ENCODE results near the gene SPEM3.
"Not testable (repeated sequence)": the region's sequence is repeated elsewhere in the genome, so short reads cannot be mapped to it uniquely, and the experiment has no call there.

The SPEM3 gene

DNA sequence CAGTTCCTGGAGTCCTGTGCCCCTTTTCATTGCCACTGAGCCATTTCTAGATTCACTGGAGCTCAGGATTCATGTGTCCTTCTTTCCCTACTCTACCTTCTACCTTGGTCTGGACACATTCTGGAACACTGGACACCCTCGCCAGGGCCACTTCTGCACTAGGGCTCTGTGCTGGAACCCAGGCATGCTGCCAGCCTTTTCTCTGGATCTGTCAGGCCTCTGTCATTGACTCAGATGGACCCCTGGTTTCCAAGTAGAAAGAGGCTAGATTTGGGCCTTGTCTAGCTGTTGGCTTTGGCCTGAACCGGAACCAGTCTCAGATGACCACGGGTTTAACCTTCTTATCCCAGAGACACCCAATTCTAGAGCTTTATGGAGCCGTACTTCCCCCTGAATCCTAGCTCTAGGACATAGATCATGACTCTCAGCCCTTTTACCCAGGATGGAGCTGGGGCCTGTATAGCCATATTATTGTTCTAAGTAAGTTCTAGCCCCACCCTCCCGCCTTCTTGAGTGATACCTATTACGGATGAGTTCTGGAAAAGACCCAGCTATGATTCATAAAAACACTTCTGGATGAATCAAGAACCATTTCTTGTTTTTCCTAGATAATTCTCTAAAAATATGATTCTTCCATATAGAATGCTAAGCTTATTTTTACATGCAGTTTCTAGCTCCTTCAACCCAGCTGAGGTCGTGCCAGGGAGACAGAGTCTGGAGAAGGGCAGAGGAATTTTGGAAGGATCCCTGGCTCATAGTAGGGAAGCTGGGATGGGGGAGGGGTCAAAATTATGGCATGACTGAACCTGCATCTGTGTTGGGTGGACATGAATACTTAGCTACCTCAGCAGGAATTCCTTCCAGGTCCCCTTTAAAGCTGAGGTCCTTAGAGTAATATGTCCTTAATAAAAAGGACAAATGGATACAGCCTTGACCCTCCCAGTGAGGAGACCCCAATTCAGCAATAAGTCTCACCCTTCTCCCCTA lies 15.1 kb downstream of the SPEM3 start:
- DNase-seq, result no peak

DNA sequence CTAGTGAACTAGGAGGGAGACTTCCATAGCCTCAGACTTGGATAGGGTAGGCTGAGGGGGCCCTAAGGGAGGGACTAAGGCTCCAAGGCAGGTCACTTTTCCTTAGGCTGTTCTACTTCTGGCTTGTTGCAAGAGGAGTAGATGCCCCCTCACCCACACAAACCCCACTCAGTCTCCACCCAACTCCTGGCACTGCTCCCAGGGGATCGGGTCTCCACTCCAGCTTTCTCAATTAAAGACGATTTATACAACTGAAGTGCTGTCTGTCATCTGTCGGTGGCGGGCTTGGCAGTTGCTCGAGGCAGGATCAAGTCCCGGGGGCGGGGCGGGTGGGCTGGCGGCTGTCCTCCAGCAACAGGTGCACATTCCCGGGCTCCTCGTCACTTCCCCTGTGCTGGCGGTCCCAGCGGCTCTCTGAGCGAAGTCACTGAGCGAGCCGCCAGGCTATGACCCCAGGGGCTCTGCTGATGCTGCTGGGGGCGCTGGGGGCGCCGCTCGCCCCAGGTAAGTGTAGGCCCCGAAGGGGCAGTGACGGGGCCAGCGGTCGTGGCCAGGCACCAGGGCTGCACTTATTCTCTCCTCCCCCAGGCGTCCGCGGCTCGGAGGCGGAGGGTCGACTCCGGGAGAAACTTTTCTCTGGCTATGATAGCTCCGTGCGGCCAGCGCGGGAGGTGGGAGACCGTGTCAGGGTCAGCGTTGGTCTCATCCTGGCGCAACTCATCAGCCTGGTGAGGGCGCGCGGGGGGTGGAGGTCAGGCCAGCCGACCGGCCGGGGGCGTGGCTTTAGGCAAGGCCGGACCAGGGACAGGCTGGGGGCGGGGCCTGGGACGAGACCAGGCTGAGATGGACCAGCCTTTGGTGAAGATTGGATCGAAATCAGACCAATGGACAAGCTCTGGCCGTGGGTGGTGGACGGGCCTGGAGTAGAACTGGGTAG lies 16.3 kb downstream of the SPEM3 start, which contains the start of gene CHRNB1:
Gene CHRNB1 (plus strand): TSS at position 380 of the 937 bp plus-strand sequence. CDS start 67 bp downstream, at position 447.
- no peak for DNase-seq

DNA sequence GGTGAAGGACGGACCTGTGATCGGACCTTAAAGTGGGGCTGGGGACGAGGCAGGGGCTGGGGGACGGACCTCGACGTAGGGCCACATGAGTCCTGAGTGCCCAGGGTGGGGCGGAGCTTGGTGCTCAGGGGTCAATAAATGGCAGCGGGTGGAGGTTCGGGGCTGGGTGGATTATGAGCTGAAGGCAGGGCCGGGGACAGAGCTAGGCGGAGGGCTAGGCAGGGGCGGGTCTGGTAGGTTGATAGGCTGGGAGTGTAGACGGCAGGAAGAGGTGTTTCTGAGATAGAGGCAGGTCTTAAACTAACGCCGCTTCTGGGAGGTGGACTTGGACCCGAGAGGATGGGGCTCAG lies 16.9 kb downstream of the SPEM3 start:
- no peak for DNase-seq

DNA sequence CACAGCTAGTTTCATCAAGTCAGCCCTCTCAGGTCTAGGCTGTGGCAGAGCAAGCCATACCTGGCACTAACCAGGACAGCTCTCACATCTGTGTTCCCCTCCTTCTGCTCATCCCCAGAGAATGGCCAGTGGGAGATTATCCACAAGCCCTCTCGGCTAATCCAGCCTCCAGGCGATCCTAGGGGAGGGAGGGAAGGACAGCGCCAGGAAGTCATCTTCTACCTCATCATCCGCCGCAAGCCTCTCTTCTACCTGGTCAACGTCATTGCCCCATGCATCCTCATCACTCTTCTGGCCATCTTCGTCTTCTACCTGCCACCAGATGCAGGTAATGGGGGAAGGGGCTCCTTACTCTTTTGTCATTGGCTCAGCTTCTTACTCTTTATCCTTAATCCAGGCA lies 19.8 kb downstream of the SPEM3 start:
- no peak for DNase-seq

DNA sequence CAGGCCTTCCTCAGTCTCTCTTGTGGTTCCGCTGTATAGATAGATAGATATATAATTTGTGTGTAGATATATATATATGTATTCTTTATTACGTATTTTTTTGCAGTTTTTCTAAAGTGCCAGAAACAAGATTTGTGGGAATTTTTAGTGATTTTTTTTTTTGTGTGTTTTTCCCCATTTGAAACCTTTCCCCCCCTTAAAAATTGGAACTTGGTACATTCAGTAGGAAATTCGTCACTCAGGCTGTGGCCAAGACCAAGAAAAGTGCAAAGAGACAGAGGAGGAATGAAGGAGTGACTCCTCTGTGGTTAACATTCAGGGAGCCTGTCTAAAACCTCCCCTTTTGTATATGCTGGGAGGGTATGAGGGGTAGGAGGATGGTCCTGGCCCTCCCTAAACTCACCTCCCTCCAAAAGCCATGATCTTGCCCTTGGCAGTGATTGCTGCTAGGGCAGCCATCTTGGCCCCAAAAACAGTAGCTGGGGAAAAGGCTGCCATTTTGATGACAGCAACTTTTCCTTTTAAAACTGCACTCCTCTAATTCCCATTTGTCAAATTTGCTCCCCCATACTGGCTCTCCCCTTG lies 31.4 kb downstream of the SPEM3 start:
- DNase-seq, result no peak

DNA sequence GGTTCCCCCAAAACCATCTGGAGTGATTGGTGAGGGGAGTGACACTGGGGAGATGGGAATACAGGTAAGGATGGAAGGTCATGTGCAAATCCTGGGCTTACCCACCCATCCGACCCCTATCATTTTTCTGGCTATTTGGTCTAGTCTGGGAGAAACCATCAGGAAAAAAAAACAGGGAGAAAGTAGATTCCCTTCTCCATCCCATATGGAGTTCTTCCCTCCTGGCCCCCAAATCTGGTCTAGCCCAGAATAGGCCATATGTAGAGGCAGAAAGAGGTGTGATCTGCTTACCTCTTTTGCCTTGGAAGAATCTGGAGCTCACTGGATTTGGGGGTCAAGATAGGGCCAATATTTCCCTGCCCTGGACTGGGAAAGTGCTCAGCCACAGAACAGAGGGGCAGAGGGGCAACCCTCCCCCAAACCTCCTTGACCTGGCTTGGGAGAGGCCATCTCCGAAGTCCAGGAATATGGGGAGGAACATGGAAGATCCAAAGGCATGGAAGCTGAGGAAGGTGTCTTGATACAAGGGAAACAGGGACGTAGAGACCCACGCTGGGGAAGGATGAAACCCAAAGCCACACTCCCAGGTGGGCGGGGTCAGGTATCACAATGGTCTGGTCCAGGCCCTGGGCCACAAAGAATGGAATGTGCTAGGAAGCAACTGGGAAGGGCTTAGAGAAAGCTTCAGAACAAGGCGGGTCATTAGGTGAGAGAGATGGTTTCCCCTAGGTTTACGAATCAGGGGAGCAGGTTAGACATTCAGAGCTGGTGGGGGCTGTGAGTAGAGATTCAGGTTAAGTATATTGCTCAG lies 32.4 kb downstream of the SPEM3 start:
- no peak for DNase-seq

DNA sequence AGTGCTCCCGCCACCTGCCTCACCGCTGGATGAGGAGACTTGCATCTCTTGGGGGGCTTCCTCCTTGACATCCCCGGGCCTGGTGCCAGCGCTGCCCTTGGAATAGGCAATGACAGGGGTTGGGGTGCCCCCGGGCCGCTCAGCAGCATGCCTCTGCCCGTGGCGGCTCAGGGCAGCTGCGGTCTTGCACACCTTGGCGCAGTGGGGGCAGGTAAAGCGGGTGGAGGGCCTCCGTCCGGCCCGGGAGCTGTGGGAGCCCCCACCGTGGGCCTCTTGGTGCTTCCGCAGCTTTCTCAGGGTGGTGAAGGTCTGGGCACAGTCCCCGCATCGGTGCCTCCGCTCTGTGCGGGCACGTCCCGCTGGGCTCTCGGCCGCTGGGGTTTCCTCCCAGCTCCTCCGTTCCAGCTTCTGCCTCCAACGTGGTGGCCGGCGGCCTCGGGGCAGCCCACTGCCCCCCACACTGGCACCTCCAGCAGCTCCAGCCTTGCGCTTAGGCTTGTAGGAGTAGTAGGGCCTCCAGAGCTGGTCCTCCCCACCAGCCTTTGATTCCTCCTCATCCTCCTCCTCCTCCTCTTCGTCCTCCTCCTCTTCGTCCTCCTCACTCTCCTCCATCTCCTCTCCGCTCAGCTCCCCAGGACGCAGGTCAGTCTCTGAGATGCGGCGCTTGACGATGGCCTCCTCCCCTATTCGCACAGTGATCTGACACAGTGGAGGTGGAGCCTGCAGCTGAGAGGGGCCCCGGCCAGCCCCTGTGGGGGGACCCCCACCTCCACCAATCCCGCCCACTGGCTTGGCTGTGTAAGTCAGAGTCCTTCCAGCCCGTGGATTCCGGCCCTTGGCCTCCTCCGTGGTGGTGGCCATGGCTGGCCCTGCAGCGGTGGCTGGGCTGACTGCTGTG lies 34.1 kb downstream of the SPEM3 start:
- DNase-seq, result no peak

DNA sequence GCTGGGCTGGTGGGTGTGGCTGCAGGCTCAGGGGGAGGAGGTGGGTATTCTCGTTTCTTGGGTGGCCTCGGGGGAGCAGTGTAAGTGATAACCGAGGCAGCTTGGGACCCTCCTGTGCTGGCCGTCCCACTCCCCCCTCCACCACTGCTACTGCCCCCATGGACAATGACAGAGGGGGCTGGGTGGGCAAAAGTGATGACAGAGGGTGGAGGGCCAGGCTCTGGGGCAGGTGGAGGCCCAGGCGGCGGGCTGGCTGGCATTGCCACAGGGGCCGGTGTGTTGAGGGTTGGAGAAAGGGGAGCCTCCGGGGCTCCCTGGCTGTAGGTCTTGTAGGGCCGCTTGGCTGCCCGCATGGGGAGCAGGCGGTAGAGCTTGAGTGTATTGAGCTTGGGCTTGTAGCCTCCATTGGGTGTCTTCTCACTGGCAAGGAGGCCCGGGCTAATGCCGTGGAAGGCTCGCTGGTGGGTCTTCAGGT lies 34.8 kb downstream of the SPEM3 start:
- DNase-seq, result no peak

DNA sequence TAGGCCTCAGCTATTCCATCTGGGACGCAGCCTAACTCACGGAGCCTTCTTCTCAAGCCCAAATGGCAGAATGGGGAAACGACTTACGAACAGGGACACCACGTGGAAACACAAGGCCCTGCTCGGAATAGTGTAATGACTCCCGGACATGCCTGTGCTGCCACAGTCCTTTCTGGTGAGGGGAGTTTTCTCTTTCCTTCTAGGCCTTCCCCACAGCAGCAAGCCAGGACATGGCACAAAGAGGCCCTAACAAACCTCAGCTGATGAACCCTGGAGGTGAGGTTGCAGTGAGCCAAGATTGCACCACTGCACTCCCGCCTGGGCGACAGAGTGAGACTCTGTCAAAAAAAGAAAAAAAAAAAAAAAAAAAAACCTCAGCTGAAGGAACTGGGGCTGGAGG lies 35.4 kb downstream of the SPEM3 start:
- DNase-seq, result no peak

DNA sequence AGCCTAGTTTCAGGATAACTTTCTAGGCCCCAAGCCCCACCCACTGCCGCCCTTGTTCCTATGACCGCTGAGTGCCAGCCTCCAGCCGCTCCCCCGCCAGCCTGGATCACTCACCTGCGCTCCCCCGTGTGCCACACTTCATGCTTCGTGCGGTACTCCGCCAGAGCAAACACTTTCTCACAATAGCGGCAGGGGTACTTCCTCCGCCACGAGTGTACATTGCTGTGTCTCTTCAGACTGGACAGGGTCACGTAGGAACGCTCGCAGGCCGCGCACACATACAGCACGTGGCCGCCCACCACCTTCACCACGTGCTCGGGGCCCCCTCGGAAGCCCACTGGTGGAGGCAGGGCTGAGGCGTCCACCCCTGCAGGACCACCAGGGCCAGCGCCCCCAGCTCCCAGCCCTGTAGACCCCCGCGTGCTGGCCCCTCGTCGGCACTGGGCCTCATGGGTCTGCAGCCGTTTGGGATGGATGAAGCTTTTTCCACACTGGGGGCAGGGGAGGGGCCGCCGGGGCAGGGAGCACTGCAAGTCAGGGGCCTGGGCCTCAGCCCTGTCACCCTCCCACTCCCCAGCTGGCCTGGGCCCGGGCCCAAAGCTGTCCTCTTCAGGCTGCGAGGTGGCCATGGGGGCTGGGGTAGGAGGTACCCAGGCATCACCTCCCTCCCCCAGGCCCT lies 37.1 kb downstream of the SPEM3 start:
- no peak for DNase-seq

DNA sequence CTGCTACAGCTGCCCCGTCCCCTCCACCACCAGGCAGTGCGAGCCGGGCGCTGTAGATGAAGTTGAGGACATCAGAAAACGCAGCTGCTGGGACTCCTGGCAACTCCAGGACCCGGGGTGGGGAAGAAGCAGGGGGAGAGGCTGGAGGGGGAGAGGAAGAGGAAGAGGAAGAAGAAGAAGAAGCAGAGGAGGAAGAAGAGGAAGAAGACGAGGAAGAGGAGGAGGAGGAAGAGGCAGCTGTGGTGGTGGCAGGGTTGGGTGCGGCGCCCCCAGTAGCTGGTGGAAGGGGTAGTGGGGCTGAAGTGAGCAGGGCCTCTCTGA lies 37.6 kb downstream of the SPEM3 start:
- DNase-seq, result no peak

DNA sequence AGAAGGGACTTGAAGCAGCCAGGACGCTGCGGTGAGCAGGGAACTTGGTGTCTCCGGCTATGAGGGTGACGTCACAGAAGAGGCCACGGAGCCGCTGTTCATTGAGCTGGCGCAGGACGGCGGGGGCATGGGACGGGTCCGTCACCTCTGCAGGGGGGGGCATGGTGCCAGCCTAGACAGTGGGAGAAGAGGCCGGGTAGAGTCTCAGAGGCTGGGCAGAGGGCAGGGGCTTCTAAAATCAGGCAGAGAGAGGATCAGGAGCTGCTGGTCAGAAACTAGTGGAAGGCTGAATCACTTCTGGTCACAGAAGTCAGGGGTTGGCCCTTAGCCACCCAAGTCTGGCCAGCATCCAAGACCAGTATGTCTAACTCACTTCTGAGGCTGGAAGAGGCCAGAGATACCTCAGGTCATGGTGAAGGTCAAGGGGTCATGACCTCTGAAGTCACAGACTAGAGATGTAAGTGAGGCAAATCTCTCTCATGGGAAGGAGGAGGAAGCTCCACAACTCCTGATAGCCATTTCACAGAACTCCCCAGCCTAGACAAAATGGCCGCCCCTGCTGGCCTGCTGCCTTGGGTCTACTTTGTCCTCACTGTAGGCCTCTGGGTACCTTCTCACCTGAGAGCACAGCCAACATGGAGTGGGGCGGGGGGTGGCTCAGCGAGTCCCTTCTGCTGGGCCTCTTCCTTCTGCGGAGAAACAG lies 38.1 kb downstream of the SPEM3 start:
- DNase-seq, result no peak

DNA sequence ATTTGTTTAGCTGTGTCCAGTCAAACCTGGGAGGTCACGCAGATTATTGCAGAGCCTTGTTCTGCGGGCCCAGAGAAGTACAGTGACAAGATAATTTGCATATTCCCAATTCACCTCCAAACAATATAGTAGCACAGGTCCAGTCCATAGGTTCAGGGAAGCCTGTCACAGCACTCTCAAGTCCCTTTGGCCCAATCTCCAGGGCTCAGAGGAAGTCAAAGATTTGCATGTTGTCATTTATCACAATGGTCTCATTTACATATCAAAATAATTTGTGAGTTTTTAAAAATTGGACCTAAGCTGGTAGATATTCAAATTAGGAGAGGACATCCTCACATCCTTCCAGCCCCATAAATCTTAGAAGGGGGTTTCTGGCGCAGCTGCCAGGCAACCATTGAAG lies 38.8 kb downstream of the SPEM3 start:
- DNase-seq, result no peak

DNA sequence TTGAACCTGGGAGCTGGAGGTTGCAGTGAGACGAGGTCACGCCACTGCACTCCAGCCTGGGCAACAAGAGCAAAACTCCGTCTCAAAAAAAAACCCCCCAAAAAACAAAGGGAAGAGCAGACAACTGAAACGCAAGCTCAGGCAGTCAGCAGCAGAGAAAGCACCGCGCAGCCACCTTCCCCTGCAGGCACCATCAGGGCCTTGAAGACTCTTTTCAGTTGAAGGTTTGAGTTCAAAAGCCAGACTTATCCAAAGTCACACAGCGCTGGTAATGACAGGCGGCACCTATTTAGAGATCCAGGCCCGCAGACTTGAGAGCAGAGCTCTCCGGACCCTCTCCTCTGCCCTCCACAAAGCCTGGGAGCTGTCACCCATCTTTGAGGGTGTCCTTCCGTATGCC lies 39.6 kb downstream of the SPEM3 start:
- no peak for DNase-seq

DNA sequence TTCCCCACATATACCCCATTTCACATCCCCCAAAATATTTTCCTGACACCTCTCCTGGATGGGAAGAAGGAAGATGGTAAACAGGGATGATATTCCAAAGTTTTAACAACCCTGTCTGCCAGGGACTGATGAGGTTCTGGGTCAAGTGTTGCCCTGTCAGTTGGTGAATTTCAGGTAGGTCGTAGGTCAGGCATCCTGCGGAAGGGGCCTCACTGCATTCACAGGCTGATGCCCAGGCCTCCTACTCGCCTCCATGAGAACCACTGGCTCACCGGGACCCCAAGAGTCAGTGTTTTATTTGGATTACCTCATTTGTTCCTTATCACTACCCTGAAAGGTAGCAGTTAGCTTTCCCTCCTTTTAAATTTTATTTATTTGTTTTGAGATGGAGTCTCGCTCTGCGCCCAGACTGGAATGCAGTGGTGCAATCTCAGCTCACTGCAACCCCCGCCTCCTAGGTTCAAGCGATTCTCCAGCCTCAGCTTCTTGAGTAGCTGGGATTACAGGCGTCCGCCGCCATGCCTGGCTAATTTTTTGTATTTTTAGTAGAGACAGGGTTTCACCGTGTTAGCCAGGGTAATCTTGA lies 40.2 kb downstream of the SPEM3 start:
- no peak for DNase-seq

DNA sequence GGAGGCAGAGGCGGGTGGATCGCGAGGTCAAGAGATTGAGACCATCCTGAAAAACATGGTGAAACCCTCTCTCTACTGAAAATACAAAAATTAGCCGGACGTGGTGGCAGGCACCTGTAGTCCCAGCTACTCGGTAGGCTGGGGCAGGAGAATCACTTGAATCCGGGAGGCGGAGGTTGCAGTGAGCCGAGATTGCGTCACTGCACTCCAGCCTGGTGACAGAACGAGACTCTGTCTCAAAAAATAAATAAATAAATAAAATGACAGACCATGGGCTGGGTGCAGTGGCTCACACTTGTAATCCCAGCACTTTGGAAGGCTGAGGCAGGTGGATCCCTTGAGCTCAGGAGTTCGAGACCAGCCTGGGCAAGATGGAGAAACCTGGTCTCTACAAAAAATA lies 41.2 kb downstream of the SPEM3 start:
- DNase-seq, result not testable (repeated sequence)

DNA sequence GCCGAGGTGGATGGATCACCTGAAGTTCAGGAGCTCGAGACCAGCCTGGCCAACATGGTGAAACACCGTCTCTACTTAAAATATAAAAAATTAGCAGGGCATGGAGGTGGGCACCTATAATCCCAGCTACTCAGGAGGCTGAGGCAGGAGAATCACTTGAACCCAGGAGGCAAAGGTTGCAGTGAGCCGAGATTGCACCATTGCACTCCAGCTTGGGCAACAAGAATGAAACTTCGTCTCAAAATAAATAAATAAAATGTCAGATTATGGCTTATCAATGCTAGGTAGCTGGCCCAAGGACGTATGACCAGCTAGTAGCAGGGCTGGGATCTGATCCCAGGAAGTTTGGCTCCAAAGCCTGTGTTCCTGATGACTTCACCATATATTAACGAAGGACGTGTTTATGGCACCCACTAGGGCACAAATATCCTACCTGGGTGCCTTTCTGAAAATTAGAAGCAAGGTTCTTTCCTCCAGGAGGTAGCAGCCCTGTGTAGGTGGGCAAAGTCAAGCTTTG lies 41.9 kb downstream of the SPEM3 start:
- DNase-seq, result not testable (repeated sequence)

DNA sequence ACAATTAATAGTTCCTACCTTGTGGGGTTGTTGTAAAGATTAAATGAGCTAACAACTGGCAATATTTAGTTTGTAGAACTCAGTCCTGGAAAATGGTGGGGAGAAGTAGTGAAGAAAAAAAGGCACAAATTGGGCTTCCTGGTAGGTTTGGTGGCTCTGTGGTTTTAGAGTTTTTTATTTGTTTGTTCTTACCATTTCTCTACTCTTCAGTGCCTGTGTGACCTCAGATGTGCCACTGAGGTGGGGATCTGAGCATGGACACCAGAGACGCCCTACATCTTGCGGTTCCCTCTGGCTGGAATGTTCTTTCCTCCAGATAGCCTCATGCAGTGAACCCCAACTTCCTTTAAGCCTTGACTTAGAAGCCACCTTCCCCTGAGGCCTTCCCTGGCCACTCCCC lies 43.1 kb downstream of the SPEM3 start:
- no peak for DNase-seq

DNA sequence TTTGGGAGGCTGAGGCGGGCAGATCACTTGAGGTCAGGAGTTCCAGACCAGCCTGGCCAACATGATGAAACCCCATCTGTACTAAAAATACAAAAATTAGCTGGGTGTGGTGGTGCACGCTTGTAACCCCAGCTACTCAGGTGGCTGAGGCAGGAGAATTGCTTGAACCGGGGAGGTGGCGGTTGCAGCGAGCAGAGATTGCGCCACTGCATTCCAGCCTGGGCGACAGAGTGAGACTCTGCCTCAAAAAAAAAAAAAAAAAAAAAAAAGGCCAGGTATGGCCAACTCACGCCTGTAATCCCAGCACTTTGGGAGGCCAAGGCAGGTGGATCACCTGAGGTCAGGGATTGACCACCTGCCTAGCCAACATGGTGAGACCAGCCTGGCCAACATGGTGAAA lies 46.1 kb downstream of the SPEM3 start:
- not testable (repeated sequence) for DNase-seq

Measured in DMS 273 treated with DMSO at 0.1 percent for 48 hours (cell line).